Measurements from ENCODE around the gene GAN.

The GAN gene

GRCh38 chr16:81314603-81315270 is at the start of gene GAN:
TSS of gene GAN (plus strand) at chr16:81314962. CDS start at chr16:81315114, 152 bp downstream.
- DNase-seq (ENCODE audit: low read depth in 4 of 4, low spot score in 1 of 4) = peak; percentile 80 to 92 (median 88)

- DNase-seq (ENCODE audit: low read depth in 4 of 4, low spot score in 1 of 4) = no peak
These were observed 49.7 kb upstream of the GAN start for GRCh38 chr16:81265052-81265451.

GRCh38 chr16:81265658-81266451 is 48.9 kb upstream of the GAN start:
- DNase-seq (ENCODE audit: low read depth in 4 of 4, low spot score in 1 of 4) = no peak

GRCh38 chr16:81266680-81267095 is 48.1 kb upstream of the GAN start:
- DNase-seq (ENCODE audit: low read depth in 4 of 4, low spot score in 1 of 4) = peak in 1 of 4 experiments; percentile 0

- DNase-seq (ENCODE audit: low read depth in 4 of 4, low spot score in 1 of 4) = no peak
These were observed 46.3 kb upstream of the GAN start for GRCh38 chr16:81268509-81268908.

- DNase-seq (ENCODE audit: low read depth in 4 of 4, low spot score in 1 of 4) = no peak
These were observed 41.4 kb upstream of the GAN start for GRCh38 chr16:81273223-81273950.

GRCh38 chr16:81275064-81275532 is 39.7 kb upstream of the GAN start:
- no peak for DNase-seq (ENCODE audit: low read depth in 4 of 4, low spot score in 1 of 4)

GRCh38 chr16:81275795-81276194 is 39.0 kb upstream of the GAN start:
- no peak for DNase-seq (ENCODE audit: low read depth in 4 of 4, low spot score in 1 of 4)

- no peak for DNase-seq (ENCODE audit: low read depth in 4 of 4, low spot score in 1 of 4)
These were observed 38.4 kb upstream of the GAN start for GRCh38 chr16:81276323-81276722.

- no peak for DNase-seq (ENCODE audit: low read depth in 4 of 4, low spot score in 1 of 4)
These were observed 37.2 kb upstream of the GAN start for GRCh38 chr16:81277541-81278080.

- DNase-seq (ENCODE audit: low read depth in 4 of 4, low spot score in 1 of 4) = no peak
These were observed 36.2 kb upstream of the GAN start for GRCh38 chr16:81278526-81278925.

- no peak for DNase-seq (ENCODE audit: low read depth in 4 of 4, low spot score in 1 of 4)
These were observed 35.4 kb upstream of the GAN start for GRCh38 chr16:81279392-81279791.

- no peak for DNase-seq (ENCODE audit: low read depth in 4 of 4, low spot score in 1 of 4)
These were observed 34.4 kb upstream of the GAN start for GRCh38 chr16:81280393-81280792.

GRCh38 chr16:81283044-81283443 is 31.7 kb upstream of the GAN start:
- DNase-seq (ENCODE audit: low read depth in 4 of 4, low spot score in 1 of 4) = no peak

GRCh38 chr16:81284995-81285600 is 29.7 kb upstream of the GAN start:
- DNase-seq (ENCODE audit: low read depth in 4 of 4, low spot score in 1 of 4) = no peak

- no peak for DNase-seq (ENCODE audit: low read depth in 4 of 4, low spot score in 1 of 4)
These were observed 28.6 kb upstream of the GAN start for GRCh38 chr16:81286190-81286589.

GRCh38 chr16:81291117-81291516 is 23.6 kb upstream of the GAN start:
- no peak for DNase-seq (ENCODE audit: low read depth in 4 of 4, low spot score in 1 of 4)

- no peak for DNase-seq (ENCODE audit: low read depth in 4 of 4, low spot score in 1 of 4)
These were observed 21.8 kb upstream of the GAN start for GRCh38 chr16:81292936-81293335.

GRCh38 chr16:81293909-81294802 is 20.6 kb upstream of the GAN start:
- DNase-seq (ENCODE audit: low read depth in 4 of 4, low spot score in 1 of 4) = no peak

- DNase-seq (ENCODE audit: low read depth in 4 of 4, low spot score in 1 of 4) = no peak
These were observed 18.1 kb upstream of the GAN start for GRCh38 chr16:81296631-81297030.
